Hematopoietic multipotent progenitor cell treated with erythropoietin and hydrocortisone succinate and interleukin-3 and kit ligand, for 6 days (in vitro differentiated cells): ENCODE data around the gene SBNO2.
A peak's percentile ranks its signal among the peaks of the same experiment; 100 is the strongest.
"Not testable (repeated sequence)": the region's sequence is repeated elsewhere in the genome, so short reads cannot be mapped to it uniquely, and the experiment has no call there.

Source experiments
- DNase-seq: peaks from one replicate; pipeline ENCODE4 v3.0.0-alpha.2; 2015

The SBNO2 gene

DNA sequence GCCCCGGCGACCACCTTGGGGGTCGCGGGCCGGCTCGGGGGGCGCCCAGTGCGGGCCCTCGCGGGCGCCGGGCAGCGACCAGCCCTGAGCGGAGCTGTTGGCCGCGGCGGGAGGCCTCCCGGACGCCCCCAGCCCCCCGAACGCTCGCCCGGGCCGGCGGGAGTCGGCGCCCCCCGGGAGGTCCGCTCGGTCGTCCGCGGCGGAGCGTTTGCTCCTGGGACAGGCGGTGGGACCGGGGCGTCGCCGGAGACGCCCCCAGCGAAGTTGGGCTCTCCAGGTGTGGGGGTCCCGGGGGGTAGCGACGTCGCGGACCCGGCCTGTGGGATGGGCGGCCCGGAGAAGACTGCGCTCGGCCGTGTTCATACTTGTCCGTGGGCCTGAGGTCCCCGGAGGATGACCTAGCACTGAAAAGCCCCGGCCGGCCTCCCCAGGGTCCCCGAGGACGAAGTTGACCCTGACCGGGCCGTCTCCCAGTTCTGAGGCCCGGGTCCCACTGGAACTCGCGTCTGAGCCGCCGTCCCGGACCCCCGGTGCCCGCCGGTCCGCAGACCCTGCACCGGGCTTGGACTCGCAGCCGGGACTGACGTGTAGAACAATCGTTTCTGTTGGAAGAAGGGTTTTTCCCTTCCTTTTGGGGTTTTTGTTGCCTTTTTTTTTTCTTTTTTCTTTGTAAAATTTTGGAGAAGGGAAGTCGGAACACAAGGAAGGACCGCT lies 32.2 kb upstream of the SBNO2 start:
- DNase-seq = no peak

DNA sequence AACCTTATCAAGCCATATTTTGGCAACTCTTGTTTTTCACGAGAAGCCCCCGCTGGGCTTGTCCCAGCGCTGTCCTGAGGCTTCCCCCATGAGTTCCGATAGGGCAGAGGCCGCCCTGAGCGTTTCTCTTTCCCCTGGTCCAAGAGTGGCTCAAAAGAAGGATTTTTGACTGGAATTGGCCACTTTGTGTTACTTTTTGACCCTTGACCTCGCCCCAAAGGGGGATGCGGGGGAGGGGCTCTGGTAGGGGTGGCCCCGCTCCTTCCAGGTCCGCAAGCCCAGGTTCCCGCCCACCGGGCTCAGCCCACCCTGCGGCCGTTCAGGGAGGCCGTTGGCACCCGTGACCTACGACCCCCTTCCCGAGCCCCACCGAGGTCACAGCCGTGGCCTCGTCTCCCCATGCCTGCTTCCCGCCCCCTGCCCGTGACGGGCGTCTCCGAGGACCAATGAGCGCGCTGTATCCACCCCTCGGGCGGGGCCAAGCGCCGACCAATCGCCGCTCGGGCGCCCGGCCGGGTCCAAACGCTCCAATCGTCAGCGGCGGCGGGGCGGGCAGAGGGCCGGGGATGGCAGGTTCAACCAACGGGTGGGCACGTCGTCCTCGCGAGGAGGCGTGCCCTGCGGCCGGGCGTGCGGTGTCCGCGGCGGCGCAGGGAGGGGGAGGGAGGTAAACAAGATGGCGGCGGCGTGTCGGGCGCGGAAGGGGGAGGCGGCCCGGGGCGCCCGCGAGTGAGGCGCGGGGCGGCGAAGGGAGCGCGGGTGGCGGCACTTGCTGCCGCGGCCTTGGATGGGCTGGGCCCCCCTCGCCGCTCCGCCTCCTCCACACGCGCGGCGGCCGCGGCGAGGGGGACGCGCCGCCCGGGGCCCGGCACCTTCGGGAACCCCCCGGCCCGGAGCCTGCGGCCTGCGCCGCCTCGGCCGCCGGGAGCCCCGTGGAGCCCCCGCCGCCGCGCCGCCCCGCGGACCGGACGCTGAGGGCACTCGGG lies 31.3 kb upstream of the SBNO2 start, which contains the start of gene STK11:
Gene STK11, plus strand, starts transcription at position 665 of the 986 bp plus-strand sequence. CDS start 1,136 bp downstream, outside the sequence.
- peak; percentile 98 for DNase-seq

DNA sequence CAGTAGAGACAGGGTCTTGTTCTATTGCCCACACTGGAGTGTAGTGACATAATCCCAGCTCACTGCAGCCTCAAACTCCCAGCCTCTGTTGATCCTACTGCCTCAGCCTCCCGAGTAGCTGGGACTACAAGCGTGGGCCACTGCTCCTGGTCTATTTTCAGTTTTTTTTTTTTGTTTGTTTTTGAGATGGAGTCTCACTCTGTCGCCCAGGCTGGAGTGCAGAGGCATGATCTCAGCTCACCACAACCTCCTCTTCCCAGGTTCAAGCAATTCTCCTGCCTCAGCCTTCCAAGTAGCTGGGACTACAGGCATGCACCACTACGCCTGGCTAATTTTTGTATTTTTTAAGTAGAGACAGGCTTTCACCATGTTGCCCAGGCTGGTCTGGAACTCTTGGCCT lies 26.5 kb upstream of the SBNO2 start:
- not testable (repeated sequence) for DNase-seq

DNA sequence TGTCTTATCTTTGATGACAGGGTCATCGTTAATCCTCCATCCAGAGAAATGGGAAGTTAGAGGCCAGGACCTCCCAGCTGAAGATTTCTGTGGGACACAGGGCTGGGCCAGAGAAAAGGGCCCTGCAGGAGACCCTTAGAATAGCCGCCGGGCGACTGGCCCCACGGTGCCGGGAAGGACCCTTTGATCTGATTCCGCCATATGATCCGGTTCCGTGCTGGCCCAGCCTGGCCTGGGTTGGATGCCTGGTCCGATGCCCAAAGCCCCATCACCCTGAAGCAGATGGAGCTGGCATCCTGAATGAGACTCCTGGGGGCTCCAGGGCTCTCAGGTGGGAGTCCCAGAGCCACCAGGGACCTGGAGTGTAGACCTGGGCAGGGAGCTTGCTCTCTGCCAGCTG lies 25.5 kb upstream of the SBNO2 start:
- no peak for DNase-seq

DNA sequence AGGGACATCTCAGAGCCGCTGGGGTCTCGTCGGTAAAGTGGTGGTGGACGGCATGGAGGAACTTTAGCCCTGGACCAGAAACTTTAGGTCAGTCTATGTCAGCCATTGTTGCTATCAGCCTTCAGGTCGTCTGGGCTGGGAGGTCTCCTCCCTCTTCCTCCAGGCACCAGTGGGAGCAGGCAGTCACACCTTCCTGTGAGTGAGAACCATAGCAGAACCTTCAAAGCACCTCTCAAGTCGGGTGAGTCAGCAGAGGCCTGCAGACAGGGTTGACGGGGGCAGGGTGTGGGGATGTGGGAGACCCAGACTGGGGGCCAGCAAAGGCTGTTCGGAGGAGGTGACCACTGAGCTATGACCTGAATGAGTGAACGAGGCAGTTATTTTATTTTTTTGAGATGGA lies 15.4 kb upstream of the SBNO2 start:
- no peak for DNase-seq

DNA sequence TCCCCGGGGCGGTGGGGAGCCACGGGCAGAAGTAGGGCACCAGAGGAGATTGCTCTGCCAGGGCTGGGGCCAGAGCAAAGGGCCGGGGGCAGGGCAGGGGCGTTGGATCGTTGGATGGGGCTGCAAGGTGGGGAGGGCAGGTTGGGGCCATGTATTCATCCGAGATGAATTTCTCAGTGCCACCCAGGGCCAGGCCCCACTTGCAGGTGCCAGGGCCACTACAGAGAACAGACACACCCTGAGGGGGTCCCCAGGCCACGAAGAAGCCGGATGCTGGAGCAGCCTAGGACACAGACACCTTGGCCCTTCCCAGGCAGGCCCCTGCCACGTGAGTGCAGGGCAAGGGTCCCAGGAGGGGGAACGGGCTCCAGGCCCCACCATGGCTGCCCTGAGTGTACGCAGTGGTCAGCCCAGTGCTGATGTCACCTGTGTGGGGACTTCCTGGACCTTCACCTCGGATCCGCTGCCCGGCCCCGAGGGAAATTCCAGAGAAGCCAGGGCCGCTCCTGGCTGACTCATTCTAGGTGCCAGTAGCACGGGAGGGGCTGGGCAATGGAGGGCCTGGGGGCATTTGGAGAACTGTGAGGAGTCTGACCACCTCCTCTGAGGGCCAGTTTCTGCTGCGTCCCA lies 9.6 kb upstream of the SBNO2 start:
- no peak for DNase-seq

DNA sequence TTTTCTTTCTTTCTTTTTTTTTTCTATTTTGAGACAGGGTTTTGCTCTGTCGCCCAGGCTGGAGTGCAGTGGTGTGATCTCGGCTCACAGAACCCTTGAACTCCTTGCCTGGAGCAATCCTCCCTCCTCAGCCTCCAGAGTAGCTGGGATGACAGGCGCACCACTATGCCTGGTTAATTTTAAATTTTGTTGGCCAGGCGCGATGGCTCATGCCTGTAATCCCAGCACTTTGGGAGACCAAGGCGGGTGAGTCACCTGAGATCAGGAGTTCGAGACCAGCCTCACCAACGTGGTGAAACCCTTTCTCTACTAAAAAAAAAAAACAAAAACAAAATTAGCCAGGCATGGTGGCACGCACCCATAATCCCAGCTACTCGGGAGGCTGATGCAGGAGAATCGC lies 8.7 kb upstream of the SBNO2 start:
- DNase-seq = no peak

DNA sequence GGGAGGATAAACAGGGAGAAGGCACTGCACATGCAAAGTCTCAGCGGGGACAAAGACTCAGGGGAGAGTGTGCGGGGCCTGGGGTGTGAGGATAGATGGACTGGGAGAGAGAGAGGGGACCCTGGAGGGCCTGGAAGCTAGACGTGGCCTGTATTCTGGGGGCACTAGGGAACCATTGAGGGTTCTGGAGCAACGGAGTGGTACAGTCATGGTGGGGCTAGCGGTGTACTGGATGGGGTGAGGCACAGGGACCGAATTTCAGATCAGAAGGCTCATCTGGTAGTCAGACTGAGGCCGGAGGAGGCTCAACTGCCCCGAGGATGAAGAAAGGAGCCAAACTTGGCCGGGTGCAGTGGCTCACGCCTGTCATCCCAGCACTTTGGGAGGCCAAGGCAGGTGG lies 8.0 kb upstream of the SBNO2 start:
- no peak for DNase-seq

DNA sequence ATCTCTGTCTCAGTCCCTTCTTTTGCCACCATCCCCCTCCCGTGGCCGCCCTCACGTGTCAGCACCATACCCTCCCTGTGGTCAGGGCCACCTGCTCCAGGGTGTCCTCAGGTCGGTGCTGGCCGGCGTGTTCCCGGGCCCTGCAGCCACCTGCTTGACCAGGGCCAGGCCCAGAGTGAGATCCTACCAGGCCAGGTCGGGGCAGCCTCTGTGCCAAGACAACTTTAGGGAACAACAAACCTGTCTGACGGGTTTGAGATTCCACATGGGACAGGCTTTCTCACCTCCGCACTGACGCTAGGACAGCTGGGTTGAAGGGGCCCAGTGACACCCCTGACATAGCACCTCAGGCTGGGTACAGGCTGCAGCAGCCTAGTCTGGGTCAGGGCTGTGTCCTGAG lies 7.5 kb upstream of the SBNO2 start:
- no peak for DNase-seq

DNA sequence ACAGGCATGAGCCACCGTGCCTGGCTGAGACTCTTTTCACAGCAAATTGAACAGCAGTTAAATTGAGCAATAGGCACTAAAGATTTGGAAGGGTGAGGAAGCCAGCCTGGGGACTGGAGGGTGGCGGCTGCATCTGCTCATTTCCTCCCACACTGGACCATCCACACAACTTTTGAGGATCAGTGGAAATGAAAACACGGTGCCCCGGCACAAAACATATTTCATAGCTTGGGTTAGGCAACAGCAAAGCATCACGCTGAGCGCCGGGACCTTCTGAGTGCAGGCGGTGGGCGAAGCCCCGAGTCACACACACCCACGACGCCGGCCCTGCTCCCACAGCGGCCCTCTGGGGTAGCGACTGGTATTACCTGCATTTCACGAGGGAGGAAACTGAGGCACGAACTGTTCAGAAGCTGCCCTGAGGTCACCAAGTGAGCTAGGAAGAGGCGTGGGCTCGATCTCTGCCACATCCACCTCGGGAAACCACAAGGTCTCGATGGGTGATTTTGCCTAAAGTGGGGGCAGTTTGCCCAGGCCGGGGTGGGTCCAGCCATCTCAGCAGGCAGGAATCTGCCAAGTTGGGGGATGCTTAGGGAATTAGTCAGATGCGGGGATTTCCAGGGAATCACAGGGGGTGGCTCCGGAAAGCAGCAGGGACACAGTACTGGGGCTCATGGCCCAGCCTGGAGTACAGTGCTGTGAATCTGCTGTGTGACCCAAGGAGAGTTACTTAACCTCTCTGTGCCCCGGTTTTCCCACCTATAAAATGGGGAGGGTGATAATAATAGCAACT lies 3.5 kb upstream of the SBNO2 start:
- no peak for DNase-seq

DNA sequence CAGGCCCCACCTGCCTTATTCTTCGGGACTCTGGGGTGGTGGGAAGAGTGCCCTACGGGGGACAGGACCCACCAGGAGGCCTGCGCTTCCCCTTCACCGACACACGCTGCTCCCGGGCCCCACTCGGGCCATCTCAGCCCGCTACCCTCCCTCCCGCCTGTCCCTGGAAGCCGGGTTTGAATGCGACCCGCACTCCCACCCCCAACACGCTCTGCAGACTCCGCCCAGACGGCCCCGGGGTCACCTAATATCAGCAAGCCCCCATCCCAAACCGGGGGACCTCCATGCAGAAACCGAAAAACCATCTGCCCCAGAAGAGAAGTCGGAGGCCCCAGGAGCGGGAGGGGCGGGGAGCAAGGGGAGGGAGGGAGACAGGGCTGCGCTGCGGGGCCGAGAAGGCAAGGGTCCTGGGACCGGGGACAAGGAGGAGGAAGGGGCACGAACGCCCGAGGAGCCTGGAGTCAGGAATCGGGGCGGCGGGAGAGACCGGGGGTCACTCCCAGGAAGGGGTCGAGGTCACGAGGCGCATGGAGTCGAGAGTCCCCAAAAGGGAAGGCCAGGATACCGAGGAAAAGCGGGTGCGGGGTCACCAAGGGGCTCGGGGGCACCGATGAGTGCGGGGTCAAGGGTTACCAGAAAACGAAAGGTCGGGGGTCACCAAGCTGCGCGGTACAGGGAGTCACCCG lies 766 bp downstream of the SBNO2 start:
- DNase-seq = peak; percentile 45

DNA sequence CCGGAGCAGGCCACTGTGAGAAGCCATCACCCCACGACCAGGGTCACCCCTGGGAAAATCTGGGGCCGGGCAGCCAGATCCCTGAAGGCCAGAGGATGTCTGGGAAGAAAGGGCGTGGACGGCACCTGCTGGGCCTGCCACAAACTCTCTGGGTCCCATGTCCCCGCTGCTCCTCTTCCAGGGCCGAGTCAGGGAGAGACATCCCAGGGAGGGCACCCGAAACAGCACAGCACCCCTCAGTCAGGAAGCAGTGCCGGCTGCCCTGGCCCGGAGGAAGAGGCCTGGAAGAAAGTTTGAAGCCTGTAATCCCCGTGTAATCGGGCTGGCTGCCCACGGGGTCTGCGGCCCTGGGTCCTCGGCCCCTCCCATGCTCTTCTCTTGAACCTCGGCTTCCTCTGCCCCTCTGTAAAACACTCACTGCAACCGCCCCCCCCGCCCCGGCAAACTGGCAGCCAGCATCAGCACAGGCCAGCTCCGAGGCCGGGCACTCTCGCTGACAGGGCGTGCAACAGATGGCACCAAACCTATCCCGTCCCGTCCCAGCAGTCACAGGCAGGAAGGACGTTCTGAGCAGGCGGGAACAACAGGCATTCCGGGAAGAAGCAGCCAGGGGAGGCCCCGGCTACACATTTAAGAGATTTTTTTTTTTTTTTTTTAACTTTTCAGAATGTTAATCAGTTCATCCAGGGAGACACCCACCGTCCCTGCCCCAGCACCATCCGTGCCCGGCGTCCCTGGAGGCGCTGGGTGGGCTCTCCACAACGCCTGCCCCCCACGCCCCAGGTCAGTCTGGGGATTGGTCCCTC lies 1.5 kb downstream of the SBNO2 start:
- no peak for DNase-seq

DNA sequence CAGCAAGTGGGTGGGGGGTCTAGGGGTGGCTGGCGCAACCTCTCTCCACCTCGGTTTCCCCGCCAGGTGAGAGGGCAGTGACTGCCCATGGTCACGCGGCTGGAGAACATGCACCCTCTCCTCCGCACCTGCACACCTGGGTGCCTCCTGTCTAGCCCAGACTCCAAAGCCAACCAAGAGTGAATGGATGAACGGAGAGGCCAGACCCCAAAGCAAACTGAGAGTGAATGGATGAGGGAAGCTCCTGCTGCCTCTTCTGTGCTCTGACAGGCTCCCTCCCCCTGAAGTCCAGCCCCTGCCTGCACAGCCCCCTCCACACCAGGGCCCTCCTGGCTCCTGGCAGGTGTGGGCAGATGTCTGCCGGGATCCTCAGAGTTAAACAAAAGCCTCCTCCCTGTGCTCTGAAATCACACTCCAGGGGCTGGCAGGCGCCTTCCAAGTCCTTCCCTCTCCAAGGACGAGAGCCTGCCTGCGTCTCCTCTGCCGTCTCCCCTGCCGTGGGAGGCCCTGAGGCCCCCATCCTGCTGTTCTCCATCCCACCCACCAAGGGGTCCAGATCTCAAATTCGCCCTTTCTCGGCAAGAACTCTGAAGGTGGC lies 2.2 kb downstream of the SBNO2 start:
- DNase-seq = no peak

DNA sequence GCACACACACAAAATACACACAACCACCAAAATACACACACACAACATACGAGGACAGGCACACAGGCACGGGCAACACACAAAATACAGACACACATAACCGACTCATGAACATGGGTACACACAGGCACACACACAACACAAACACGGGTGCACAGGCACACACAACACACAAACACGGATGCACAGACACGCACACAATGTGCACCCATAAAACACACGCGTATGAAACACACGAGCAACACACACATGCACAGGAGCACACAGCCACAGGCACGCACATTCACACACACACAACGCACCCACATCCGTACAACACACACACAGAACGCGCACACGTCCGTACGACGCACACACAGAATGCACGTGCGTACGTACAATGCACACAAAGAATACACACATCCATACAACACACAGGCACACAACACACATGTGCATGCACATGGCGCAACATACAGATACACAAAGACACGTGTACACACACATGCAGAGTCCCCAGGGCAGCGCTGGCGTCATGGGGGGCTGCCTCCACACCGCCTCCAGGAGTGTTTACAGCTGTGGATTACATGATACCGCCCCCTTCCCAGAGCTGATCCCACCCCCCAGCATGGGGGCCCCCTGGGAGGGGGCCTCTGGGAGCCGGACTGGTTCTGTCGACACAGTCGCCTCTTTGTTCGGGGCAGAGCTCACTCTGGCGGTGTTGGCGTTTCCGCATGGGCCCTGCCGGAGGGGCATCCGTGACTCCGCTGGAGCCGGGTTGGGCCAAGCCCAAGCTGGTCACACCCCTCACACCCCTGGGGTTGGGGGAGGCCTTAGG lies 2.9 kb downstream of the SBNO2 start:
- DNase-seq = no peak

DNA sequence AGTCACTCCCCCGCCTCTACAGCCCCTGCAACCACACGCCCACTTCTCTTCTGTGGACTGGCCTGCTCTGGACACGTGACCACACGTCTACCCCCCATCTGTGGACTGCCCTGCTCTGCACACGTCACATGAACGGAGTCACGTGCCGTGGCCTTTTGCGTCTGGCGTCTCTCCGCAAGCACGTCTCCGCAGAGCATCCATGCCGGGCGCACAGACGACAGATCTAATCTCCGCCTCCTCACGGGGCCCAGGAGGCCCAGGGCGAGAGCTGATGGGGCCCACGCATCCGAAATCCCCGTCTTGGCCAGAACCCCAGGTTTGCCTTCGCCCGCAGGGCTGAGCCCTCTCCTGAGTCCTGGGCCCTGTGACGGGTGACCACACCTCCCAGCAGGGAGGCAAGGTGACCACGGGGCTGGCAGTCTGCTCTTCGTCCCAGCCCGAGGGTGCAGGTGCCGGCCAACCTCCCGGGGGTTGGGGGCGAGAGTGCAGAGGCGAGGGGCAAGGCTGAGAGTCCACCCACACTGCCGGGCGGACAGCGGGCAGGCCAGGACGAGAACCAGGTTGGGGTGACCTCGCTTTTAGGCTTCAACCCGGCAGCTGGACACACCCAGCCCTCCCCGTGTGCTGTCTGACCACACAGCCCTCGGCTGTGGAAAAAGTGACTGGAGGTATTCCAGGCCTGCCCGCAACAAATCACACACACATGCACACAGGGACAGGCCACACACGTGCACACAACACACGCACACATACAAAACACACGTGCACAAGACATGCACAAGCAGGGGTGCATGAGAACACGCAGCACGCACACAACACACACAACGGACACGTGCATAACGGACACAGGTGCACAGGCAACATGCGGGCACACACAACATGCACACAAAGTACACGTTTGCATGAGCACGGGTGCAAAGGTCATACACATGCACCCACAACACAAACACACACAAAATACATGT lies 3.9 kb downstream of the SBNO2 start:
- DNase-seq = no peak

DNA sequence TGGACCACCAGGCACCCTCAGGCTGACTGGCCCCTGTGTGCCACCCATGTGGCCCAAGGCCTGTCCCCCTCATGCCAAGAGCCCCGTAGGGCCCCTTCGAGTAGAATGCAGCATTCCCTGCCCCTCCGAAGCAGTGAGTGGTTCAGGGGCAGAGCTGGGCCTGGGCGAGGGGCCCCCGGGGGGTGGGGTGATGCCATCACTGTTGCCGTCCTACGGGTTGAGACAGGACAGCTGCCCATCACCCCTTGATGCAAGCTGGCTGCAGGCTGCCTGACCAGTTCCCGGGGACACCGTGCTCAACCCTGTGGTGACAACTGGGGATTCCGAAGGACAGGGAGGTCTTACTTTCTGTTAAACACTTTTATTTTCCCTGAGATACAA lies 4.7 kb downstream of the SBNO2 start:
- no peak for DNase-seq

DNA sequence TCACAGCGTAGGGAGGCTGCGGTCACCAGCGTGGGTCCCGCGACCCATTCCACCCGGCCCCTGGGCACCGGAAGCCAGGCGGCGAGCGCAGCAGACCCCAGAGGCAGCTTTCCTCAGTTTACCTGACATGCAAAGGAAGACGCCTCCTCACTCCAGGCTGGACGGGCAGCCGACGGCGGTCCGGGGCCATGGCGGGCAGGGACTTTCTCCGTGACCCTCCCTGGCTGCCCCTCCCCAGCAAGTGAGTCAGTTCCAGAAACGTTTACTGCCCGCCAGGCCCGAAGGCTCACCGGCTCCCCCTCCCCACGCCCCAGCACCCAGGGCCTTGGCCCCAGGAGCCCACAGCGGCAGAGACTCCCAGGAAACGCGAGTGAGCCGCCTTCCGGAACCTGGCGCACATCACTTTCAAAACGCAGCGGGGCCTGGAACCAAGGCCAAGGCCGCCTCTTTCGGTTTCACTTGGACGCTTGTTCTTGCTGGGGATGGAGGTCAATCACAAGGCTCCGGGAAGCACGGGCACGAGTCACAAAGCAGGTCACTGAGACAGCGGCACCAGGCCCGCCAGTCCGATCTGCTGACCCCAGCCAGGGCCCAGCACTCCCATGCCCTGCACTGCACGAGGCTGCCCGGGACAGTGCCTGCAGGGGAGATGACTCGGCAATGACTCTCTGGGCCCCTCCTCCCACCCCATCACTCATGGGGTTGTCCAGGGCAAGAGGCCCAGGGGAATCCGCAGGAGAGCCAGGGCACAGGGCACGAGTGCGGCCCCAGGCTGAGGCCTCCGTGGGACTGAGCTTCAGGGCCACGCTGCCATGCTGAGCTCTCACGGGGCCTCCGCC lies 5.3 kb downstream of the SBNO2 start:
- DNase-seq = no peak
